Activated CD4-positive, alpha-beta T cell treated with anti-CD3 and anti-CD28 coated beads for 1 hour (primary cell): ENCODE measurements around the gene GPANK1.
"Not testable (repeated sequence)": the region's sequence is repeated elsewhere in the genome, so short reads cannot be mapped to it uniquely, and the experiment has no call there.

Source experiments
- DNase-seq: peaks from one replicate; pipeline ENCODE4 v3.0.0-alpha.2; 2020

GPANK1 gene

GRCh38 chr6:31664790-31665500 lies at the start of gene GPANK1:
TSS of gene GPANK1 (minus strand) at chr6:31664997. CDS start at chr6:31664478, 519 bp downstream.
- peak; percentile 83 for DNase-seq

GRCh38 chr6:31713991-31714684 lies 49.3 kb upstream of the GPANK1 start:
- DNase-seq, result no peak

- DNase-seq, result no peak
Observed at GRCh38 chr6:31713465-31713864, 48.7 kb upstream of the GPANK1 start.

GRCh38 chr6:31712296-31712695 lies 47.5 kb upstream of the GPANK1 start:
- no peak for DNase-seq

GRCh38 chr6:31711233-31711632 lies 46.4 kb upstream of the GPANK1 start:
- DNase-seq, result no peak

GRCh38 chr6:31710523-31711219 lies 45.9 kb upstream of the GPANK1 start:
- DNase-seq, result no peak

- DNase-seq, result not testable (repeated sequence)
Observed at GRCh38 chr6:31709157-31709556, 44.4 kb upstream of the GPANK1 start.

GRCh38 chr6:31708224-31708623 lies 43.4 kb upstream of the GPANK1 start:
- no peak for DNase-seq

- DNase-seq, result no peak
Observed at GRCh38 chr6:31707701-31708100, 42.9 kb upstream of the GPANK1 start.

- DNase-seq, result no peak
Observed at GRCh38 chr6:31706599-31706998, 41.8 kb upstream of the GPANK1 start, which contains the start of gene LY6G6F. TSS of gene LY6G6F (plus strand) at chr6:31706866. CDS start at chr6:31706907, 41 bp downstream.

- no peak for DNase-seq
Observed at GRCh38 chr6:31705931-31706330, 41.1 kb upstream of the GPANK1 start.

- DNase-seq, result peak; percentile 94
Observed at GRCh38 chr6:31702819-31703716, 38.3 kb upstream of the GPANK1 start, which contains the start of gene ABHD16A. TSS of gene ABHD16A (minus strand) at chr6:31703324. CDS start at chr6:31703281, 43 bp downstream.

GRCh38 chr6:31702405-31702818 lies 37.6 kb upstream of the GPANK1 start:
- no peak for DNase-seq

- no peak for DNase-seq
Observed at GRCh38 chr6:31701666-31702404, 37.0 kb upstream of the GPANK1 start.

- DNase-seq, result no peak
Observed at GRCh38 chr6:31700740-31701401, 36.1 kb upstream of the GPANK1 start.

- DNase-seq, result no peak
Observed at GRCh38 chr6:31697555-31697954, 32.8 kb upstream of the GPANK1 start.

GRCh38 chr6:31693535-31693934 lies 28.7 kb upstream of the GPANK1 start:
- no peak for DNase-seq

GRCh38 chr6:31692886-31693285 lies 28.1 kb upstream of the GPANK1 start:
- DNase-seq, result no peak

GRCh38 chr6:31692353-31692752 lies 27.6 kb upstream of the GPANK1 start:
- no peak for DNase-seq

GRCh38 chr6:31691564-31692108 lies 26.8 kb upstream of the GPANK1 start:
- DNase-seq, result no peak

- no peak for DNase-seq
Observed at GRCh38 chr6:31691078-31691463, 26.3 kb upstream of the GPANK1 start.
